C1 segment of cervical spinal cord (tissue), 14 donors: ENCODE measurements around the gene VTCN1.

Experiments
- DNase-seq, 14 donors: peaks; one replicate each; lab custom pipeline; 2025; lab: John Stamatoyannopoulos, UW

The VTCN1 gene

DNA sequence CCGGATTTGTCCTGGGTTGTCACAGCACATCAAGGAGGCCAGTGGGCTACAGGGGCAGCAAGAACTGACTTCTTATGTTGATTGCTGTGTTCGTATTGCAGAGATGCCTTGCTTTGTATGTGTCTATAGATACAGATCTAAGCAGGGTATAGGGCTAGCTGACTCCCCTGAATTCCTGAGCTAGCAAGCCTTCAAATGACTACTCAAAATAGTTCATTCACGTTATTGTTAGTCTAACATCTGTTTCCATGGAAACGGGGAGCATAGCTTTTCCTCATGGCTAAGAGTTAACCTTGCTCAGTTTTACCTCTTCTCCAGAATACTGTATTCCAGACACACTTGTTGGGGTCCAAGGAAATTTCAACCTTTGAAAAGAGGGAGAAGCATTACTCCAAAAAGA is 113.3 kb downstream of the VTCN1 start:
- no peak for DNase-seq

DNA sequence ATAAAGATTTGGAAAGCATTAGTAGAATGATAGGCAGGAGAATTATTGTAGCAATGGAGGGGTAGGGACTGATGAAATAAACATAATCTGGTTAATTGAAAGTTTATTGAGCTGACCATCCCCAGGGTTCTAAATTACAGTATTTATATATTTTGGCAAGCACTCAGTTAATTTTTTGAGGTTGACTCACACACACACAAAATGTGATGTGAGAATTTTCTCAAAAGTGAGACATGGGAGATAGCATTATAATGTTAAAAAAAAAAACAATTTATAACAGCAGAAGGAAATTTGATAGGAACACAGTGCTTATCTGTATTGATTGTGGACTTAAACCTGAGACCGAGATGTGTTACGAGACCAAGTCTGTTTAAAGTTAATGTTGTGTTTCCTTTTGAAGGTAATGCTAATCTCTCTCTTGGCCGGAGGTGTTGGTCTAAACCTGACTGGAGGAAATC is 113.7 kb downstream of the VTCN1 start:
- DNase-seq = no peak

DNA sequence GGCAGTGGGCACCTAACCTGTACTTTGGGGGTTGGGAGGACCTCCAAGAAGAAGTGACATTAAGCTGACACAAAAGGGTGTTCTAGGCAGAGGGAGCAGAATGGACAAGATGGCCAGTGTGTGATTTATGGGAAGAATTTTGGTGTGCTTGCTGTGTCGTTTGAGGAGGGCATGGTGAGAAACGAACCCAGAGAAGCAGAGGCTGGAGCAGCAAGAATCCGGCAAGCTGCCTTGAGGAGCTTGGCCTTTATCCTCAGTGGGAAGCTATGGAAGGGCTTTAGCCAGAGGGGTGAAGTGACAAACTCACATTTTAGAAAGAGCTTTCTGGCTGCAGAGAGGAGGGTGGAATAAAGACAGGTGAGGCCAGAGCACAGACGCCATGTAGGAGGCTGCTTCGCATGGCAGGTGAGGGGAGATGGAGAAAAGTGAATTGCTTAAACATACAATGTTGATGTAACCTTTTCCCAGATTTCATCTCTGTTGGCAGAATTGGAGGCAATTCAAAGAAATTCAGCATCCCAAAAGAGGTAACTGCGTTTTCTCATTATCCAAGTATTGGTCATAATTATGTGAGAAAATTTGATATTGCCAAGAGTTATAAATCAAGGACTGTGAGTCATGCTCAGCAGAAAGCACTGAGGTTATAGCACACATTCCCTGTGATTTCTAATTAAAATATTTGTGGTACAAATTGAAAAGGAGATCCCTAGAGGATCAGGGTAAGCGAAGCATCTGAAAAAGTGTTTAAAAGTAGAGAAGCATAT is 115.7 kb downstream of the VTCN1 start:
- DNase-seq = no peak

- no peak for DNase-seq
Measured at GRCh38 chr1:117093870-117094621, 116.7 kb downstream of the VTCN1 start.
